ENCODE data around the gene KAZN. TPM values are rescaled to one million over a fixed set of nuclear protein-coding genes. Genes with fewer than 3 reads are reported as not detected.

Gene KAZN
- total and polyA plus RNA-seq, 2 experiments from 2014 or later = 7.9 to 15.6 TPM

DNA sequence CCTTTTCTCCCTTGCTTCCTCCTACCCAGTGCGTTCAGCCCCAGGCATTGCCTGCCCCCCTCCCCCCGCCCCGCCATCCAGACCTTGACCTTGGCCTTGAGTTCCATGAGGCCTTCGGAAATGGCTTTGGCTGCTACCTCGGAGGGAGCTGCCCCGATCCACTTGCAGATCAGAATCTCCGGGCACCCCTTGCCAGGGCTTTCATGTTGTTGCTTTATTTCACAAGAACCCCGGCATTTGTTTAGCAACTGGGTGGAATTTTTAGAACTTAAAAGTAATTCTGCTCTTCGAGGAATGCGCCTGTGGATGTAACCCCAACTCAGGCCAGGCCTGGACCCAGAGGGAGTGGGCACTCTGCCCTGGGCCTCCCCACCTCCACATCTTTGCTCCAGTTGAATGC lies 401.0 kb downstream of the KAZN start:
- no peak overlapping the region for H3K27ac ChIP-seq
- H3K4me2 ChIP-seq = no peak overlapping the region
- H3K4me3 ChIP-seq = no peak overlapping the region
- 93% methylated on average over 10 of the region's 10 CpGs for WGBS (ENCODE audit: low lambda C conversion rate, missing lambda C conversion rate)
- peaks cover 5% of the 10 kb centered on the region for H3K4me1 ChIP-seq (ENCODE audit: insufficient read depth)
- no peaks in the 10 kb centered on the region for H3K9me2 ChIP-seq (replicated peaks; ENCODE audit: insufficient read depth)
- TF ChIP-seq EZH2phosphoT487 (IDR thresholded peaks at IDR 0.05; ENCODE audit: low read depth, severe bottlenecking, unreplicated experiment) (no peak), EZH2 (IDR thresholded peaks at IDR 0.05; ENCODE audit: borderline replicate concordance) (no peak)
- TF ChIP-seq, protein P1, sequence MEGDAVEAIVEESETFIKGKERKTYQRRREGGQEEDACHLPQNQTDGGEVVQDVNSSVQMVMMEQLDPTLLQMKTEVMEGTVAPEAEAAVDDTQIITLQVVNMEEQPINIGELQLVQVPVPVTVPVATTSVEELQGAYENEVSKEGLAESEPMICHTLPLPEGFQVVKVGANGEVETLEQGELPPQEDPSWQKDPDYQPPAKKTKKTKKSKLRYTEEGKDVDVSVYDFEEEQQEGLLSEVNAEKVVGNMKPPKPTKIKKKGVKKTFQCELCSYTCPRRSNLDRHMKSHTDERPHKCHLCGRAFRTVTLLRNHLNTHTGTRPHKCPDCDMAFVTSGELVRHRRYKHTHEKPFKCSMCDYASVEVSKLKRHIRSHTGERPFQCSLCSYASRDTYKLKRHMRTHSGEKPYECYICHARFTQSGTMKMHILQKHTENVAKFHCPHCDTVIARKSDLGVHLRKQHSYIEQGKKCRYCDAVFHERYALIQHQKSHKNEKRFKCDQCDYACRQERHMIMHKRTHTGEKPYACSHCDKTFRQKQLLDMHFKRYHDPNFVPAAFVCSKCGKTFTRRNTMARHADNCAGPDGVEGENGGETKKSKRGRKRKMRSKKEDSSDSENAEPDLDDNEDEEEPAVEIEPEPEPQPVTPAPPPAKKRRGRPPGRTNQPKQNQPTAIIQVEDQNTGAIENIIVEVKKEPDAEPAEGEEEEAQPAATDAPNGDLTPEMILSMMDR (IDR thresholded peaks at IDR 0.05; ENCODE audit: poor library complexity) = no peak
- no peaks in the 10 kb centered on the region for H3K36me3 ChIP-seq (replicated peaks; ENCODE audit: insufficient read depth, low read depth)
- H3K27me3 ChIP-seq = no peaks in the 10 kb centered on the region
- no peaks in the 10 kb centered on the region for H3K9me3 ChIP-seq (ENCODE audit: low read depth)
- no peaks in the 10 kb centered on the region for H3K79me2 ChIP-seq
- no peaks in the 10 kb centered on the region for H4K20me1 ChIP-seq (ENCODE audit: insufficient read depth, poor library complexity, severe bottlenecking)
- no peak for DNase-seq (ENCODE audit: low spot score)
- H2AFZ ChIP-seq = no peak overlapping the region

DNA sequence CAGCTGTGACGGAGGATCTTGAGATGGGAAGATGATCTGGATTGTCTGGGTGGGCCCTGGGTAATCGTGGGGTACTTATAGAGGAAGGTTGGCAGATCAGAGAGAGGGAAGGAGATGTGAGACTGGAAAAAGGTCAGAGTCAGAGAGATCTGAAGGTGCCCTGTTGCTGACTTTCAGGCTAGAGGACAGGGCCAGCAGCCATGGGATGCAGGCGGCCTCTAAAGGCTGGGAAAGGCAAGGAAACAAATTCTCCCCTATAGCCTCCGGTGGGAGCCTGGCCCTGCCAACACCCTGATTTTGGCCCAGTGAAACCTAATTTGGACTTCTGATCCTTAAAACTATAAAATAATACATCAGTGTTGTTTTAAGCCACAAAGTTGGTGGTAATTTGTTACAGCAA lies 401.5 kb downstream of the KAZN start:
- no peaks in the 10 kb centered on the region for H3K36me3 ChIP-seq (replicated peaks; ENCODE audit: insufficient read depth, low read depth)
- H3K9me2 ChIP-seq (replicated peaks; ENCODE audit: insufficient read depth) = no peaks in the 10 kb centered on the region
- H4K20me1 ChIP-seq (ENCODE audit: insufficient read depth, poor library complexity, severe bottlenecking) = no peaks in the 10 kb centered on the region
- H3K27ac ChIP-seq = no peak overlapping the region
- DNase-seq (ENCODE audit: low spot score) = no peak
- H3K4me1 ChIP-seq (ENCODE audit: insufficient read depth) = peaks cover 5% of the 10 kb centered on the region
- no peaks in the 10 kb centered on the region for H3K9me3 ChIP-seq (ENCODE audit: low read depth)
- 87% methylated on average over 4 of the region's 4 CpGs for WGBS (ENCODE audit: low lambda C conversion rate, missing lambda C conversion rate)
- no peaks in the 10 kb centered on the region for H3K79me2 ChIP-seq
- no peak for TF ChIP-seq EZH2 (IDR thresholded peaks at IDR 0.05; ENCODE audit: borderline replicate concordance)
- TF ChIP-seq, protein P1 (IDR thresholded peaks at IDR 0.05; ENCODE audit: poor library complexity) = no peak
- TF ChIP-seq EZH2phosphoT487 (IDR thresholded peaks at IDR 0.05; ENCODE audit: low read depth, severe bottlenecking, unreplicated experiment) = no peak
- no peak overlapping the region for H3K4me2 ChIP-seq
- H2AFZ ChIP-seq = no peak overlapping the region
- no peaks in the 10 kb centered on the region for H3K27me3 ChIP-seq
- H3K4me3 ChIP-seq = no peak overlapping the region

GRCh38 chr1:15000671-15001070 lies 402.2 kb downstream of the KAZN start:
- Histone ChIP-seq H3K79me2 (no peaks in the 10 kb centered on the region), H2AFZ (no peak overlapping the region), H3K4me1 (ENCODE audit: insufficient read depth) (peaks cover 4% of the 10 kb centered on the region), H3K4me2 (no peak overlapping the region), H3K4me3 (no peak overlapping the region), H3K9me2 (replicated peaks; ENCODE audit: insufficient read depth) (no peaks in the 10 kb centered on the region), H4K20me1 (ENCODE audit: insufficient read depth, poor library complexity, severe bottlenecking) (no peaks in the 10 kb centered on the region), H3K36me3 (replicated peaks; ENCODE audit: insufficient read depth, low read depth) (no peaks in the 10 kb centered on the region), H3K9me3 (ENCODE audit: low read depth) (no peaks in the 10 kb centered on the region), H3K27me3 (no peaks in the 10 kb centered on the region), H3K27ac (no peak overlapping the region)
- 86% methylated on average over 9 of the region's 9 CpGs for WGBS (ENCODE audit: low lambda C conversion rate, missing lambda C conversion rate)
- no peak for DNase-seq (ENCODE audit: low spot score)
- TF ChIP-seq EZH2phosphoT487 (IDR thresholded peaks at IDR 0.05; ENCODE audit: low read depth, severe bottlenecking, unreplicated experiment) = no peak
- TF ChIP-seq, protein P1 (IDR thresholded peaks at IDR 0.05; ENCODE audit: poor library complexity) = no peak
- no peak for TF ChIP-seq EZH2 (IDR thresholded peaks at IDR 0.05; ENCODE audit: borderline replicate concordance)
